HCT116 (cell line): Measurements from ENCODE around the gene NR2C2.

Source experiments
- CEBPB ChIP-seq: IDR thresholded peaks from 2 replicates; pipeline ENCODE4 v1.6.1; 2012; ENCODE audit warnings: low read depth
- EZH2 ChIP-seq: fragments of 200-600 bp; sonication (generic); IDR thresholded peaks from 2 replicates; pipeline ENCODE4 v1.6.1; 2017; ENCODE audit warnings: antibody characterized with exemption, mixed run types
- JUND ChIP-seq: IDR thresholded peaks from 2 replicates; pipeline ENCODE4 v1.6.1; 2012
- MAX ChIP-seq: IDR thresholded peaks from 2 replicates; pipeline ENCODE4 v1.6.1; 2012
- SP1 ChIP-seq: IDR thresholded peaks from 2 replicates; pipeline ENCODE4 v1.6.1; 2012; ENCODE audit warnings: low read depth
- YY1 ChIP-seq: IDR thresholded peaks from 2 replicates; pipeline ENCODE4 v1.6.1; 2011; ENCODE audit warnings: low read length, low read depth, moderate library complexity, mild to moderate bottlenecking; ENCODE audit not compliant: insufficient replicate concordance; ENCODE audit errors: extremely low read depth
- TF ChIP-seq, protein P1 (sequence below), 3 experiments: fragments of 200-600 bp in 1 of 3; sonication (generic) in 1 of 3; IDR thresholded peaks in 2 of 3; conservative IDR thresholded peaks in 1 of 3; 2 replicates each; pipeline ENCODE4 v1.5.1; 2012 to 2017; ENCODE audit warnings: low read depth in 2 of 3, low read length in 2 of 3, antibody characterized with exemption in 1 of 3, borderline replicate concordance in 1 of 3, control low read depth in 1 of 3, mild to moderate bottlenecking in 1 of 3, mixed read lengths in 1 of 3, mixed run types in 1 of 3, moderate library complexity in 1 of 3; ENCODE audit not compliant: insufficient read depth in 1 of 3

GRCh38 chr3:14925729-14926591 is 21.4 kb upstream of the NR2C2 start:
- TF ChIP-seq, protein P1, sequence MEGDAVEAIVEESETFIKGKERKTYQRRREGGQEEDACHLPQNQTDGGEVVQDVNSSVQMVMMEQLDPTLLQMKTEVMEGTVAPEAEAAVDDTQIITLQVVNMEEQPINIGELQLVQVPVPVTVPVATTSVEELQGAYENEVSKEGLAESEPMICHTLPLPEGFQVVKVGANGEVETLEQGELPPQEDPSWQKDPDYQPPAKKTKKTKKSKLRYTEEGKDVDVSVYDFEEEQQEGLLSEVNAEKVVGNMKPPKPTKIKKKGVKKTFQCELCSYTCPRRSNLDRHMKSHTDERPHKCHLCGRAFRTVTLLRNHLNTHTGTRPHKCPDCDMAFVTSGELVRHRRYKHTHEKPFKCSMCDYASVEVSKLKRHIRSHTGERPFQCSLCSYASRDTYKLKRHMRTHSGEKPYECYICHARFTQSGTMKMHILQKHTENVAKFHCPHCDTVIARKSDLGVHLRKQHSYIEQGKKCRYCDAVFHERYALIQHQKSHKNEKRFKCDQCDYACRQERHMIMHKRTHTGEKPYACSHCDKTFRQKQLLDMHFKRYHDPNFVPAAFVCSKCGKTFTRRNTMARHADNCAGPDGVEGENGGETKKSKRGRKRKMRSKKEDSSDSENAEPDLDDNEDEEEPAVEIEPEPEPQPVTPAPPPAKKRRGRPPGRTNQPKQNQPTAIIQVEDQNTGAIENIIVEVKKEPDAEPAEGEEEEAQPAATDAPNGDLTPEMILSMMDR (IDR thresholded peaks at IDR 0.05 in 2 of 3, conservative IDR thresholded peaks at IDR 0.05 in 1 of 3; ENCODE audit: borderline replicate concordance in 1 of 3, insufficient read depth in 1 of 3, low read depth in 2 of 3, low read length in 2 of 3): peak; percentile 68 to 84 (median 74)
- no peak for TF ChIP-seq YY1
- TF ChIP-seq JUND: no peak
- no peak for TF ChIP-seq CEBPB
- no peak for TF ChIP-seq MAX
- no peak for TF ChIP-seq EZH2
- no peak for TF ChIP-seq SP1
